ENCODE data around the gene MTHFR. TPM values are rescaled to one million over a fixed set of nuclear protein-coding genes. Genes with fewer than 3 reads are reported as not detected.

The MTHFR gene
- 55.4 TPM for total RNA-seq

GRCh38 chr1:11805422-11806306 is at the start of gene MTHFR, which contains the start of gene CLCN6:
MTHFR (minus strand) TSS chr1:11805964; CDS start chr1:11803116, 2,848 bp downstream.
CLCN6 (plus strand) TSS chr1:11806191; CDS start chr1:11806263, 72 bp downstream.
- DNase-seq (ENCODE audit: low spot score) = peak; percentile 100

GRCh38 chr1:11855430-11855829 is 49.7 kb upstream of the MTHFR start:
- no peak for DNase-seq (ENCODE audit: low spot score)

GRCh38 chr1:11854519-11854918 is 48.8 kb upstream of the MTHFR start:
- DNase-seq (ENCODE audit: low spot score) = no peak

- DNase-seq (ENCODE audit: low spot score) = no peak
These were observed 45.4 kb upstream of the MTHFR start for GRCh38 chr1:11851180-11851579.

GRCh38 chr1:11850156-11850555 is 44.4 kb upstream of the MTHFR start:
- DNase-seq (ENCODE audit: low spot score) = no peak

GRCh38 chr1:11848373-11848700 is 42.6 kb upstream of the MTHFR start:
- DNase-seq (ENCODE audit: low spot score) = no peak

GRCh38 chr1:11847667-11848372 is 42.1 kb upstream of the MTHFR start, which contains the start of gene NPPA:
NPPA (minus strand) TSS chr1:11847783; CDS start chr1:11847684, 99 bp downstream.
- no peak for DNase-seq (ENCODE audit: low spot score)

- no peak for DNase-seq (ENCODE audit: low spot score)
These were observed 40.0 kb upstream of the MTHFR start for GRCh38 chr1:11845641-11846335.

- DNase-seq (ENCODE audit: low spot score) = no peak
These were observed 36.6 kb upstream of the MTHFR start for GRCh38 chr1:11842154-11843041.

- no peak for DNase-seq (ENCODE audit: low spot score)
These were observed 35.7 kb upstream of the MTHFR start for GRCh38 chr1:11841245-11842153.

- DNase-seq (ENCODE audit: low spot score) = no peak
These were observed 34.3 kb upstream of the MTHFR start for GRCh38 chr1:11839727-11840705.

GRCh38 chr1:11838349-11839272 is 32.8 kb upstream of the MTHFR start:
- peak; percentile 82 for DNase-seq (ENCODE audit: low spot score)

- no peak for DNase-seq (ENCODE audit: low spot score)
These were observed 32.1 kb upstream of the MTHFR start for GRCh38 chr1:11837767-11838348.

GRCh38 chr1:11836955-11837766 is 31.4 kb upstream of the MTHFR start:
- no peak for DNase-seq (ENCODE audit: low spot score)

- DNase-seq (ENCODE audit: low spot score) = no peak
These were observed 29.9 kb upstream of the MTHFR start for GRCh38 chr1:11835441-11836225.

- no peak for DNase-seq (ENCODE audit: low spot score)
These were observed 28.1 kb upstream of the MTHFR start for GRCh38 chr1:11833900-11834299.

All from ureter (tissue), 1 donor.